K562 (cell line): ENCODE measurements around the gene PAX8. TPM values are rescaled to one million over a fixed set of nuclear protein-coding genes. Genes with fewer than 3 reads are reported as not detected.

Experiments used
- ATAC-seq: fragments of 200-7000 bp; cut with Tn5 transposase; 3 replicates; pipeline ENCODE4 v1.9.1; 2020; ENCODE audit warnings: moderate library complexity
- BruUV-seq: library from RNA; stranded (reverse); fragments of 400-500 nt; replicated peaks from 2 replicates; lab custom pipeline; 2021; lab: Mats Ljungman, UMichigan
- CTCF ChIA-PET: fragments of 300-600 bp; formaldehyde crosslinking; extraction: SDS; loops from one replicate; lab custom pipeline; 2021; ENCODE audit warnings: low intra/inter-chr PET ratio; lab: Yijun Ruan, JAX
- POLR2A ChIA-PET: fragments of 300-600, 350-650 bp; sonication (Branson Sonifier 250); formaldehyde crosslinking; extraction: SDS; loops from one replicate; lab custom pipeline; 2021; ENCODE audit warnings: antibody characterized with exemption, inconsistent platforms; lab: Yijun Ruan, JAX
- DNase-seq, 4 experiments: peaks; one replicate each; pipeline versions ENCODE4 v3.0.0 to v3.0.0-alpha.2; 2011 to 2018; ENCODE audit warnings: low spot score in 3 of 4, mixed read lengths in 3 of 4; ENCODE audit errors: extremely low read depth in 1 of 4
- FAIRE-seq: peaks from 2 replicates; lab custom pipeline; 2011; peaks lifted over from hg19 to GRCh38; lab: Jason Lieb, UNC
- H2AFZ ChIP-seq: 2 replicates; pipeline ENCODE4 v1.6.0; 2011; ENCODE audit warnings: low read depth, low read length, control low read depth, inconsistent platforms
- H3K27ac ChIP-seq: fragments of 200-600 bp; 3 replicates; pipeline ENCODE4 v1.8.0; 2011; ENCODE audit warnings: low read depth, mild to moderate bottlenecking, control low read depth, inconsistent platforms, low read length, moderate library complexity, mixed read lengths; ENCODE audit errors: extremely low read depth
- H3K27me3 ChIP-seq, 2 experiments: fragments of 300-600 bp in 1 of 2; 2 replicates in 1 of 2; 3 replicates in 1 of 2; pipeline versions ENCODE4 v1.6.0 to v1.8.0; 2011; ENCODE audit warnings: inconsistent platforms in 2 of 2, low read length in 2 of 2, mild to moderate bottlenecking in 1 of 2, mixed read lengths in 1 of 2, moderate library complexity in 1 of 2; ENCODE audit not compliant: control insufficient read depth in 2 of 2, insufficient read depth in 2 of 2
- H3K36me3 ChIP-seq: fragments of 300-600 bp; 3 replicates; pipeline ENCODE4 v1.8.0; 2011; ENCODE audit warnings: mild to moderate bottlenecking, low read length, inconsistent platforms; ENCODE audit not compliant: control insufficient read depth, insufficient read depth
- H3K4me1 ChIP-seq, 2 experiments: fragments of 200-600 bp in 1 of 2; replicated peaks in 1 of 2; 2 replicates in 1 of 2; 3 replicates in 1 of 2; pipeline versions ENCODE4 v1.5.1 to v1.8.0; 2011; ENCODE audit warnings: inconsistent platforms in 2 of 2, low read length in 2 of 2, mild to moderate bottlenecking in 1 of 2, mixed read lengths in 1 of 2, moderate library complexity in 1 of 2; ENCODE audit not compliant: control insufficient read depth in 2 of 2, insufficient read depth in 2 of 2
- H3K4me2 ChIP-seq: 2 replicates; pipeline ENCODE4 v1.6.1; 2011; ENCODE audit warnings: low read length, control low read depth, inconsistent platforms, mixed read lengths; ENCODE audit not compliant: insufficient read depth
- H3K4me3 ChIP-seq: fragments of 200-600 bp; sonication (generic), shearing (Covaris generic); 2 replicates; pipeline ENCODE4 v1.5.1; 2016; ENCODE audit warnings: control low read depth, inconsistent platforms
- H3K79me2 ChIP-seq: fragments of 200-600 bp; 3 replicates; pipeline ENCODE4 v1.8.0; 2011; ENCODE audit warnings: low read length, inconsistent platforms; ENCODE audit not compliant: control insufficient read depth, insufficient read depth
- H3K9ac ChIP-seq, 2 experiments: 2 replicates each; pipeline versions ENCODE4 v1.6.0 to v1.6.1; 2011; ENCODE audit warnings: low read depth in 2 of 2, low read length in 2 of 2, control low read depth in 1 of 2, inconsistent platforms in 1 of 2, mild to moderate bottlenecking in 1 of 2, mixed read lengths in 1 of 2; ENCODE audit not compliant: insufficient read depth in 1 of 2
- H3K9me1 ChIP-seq: one replicate; pipeline ENCODE4 v1.6.0; 2011; ENCODE audit warnings: inconsistent platforms, mild to moderate bottlenecking, low read length, moderate library complexity; ENCODE audit not compliant: control insufficient read depth, insufficient read depth
- H3K9me3 ChIP-seq: replicated peaks from 2 replicates; pipeline ENCODE4 v1.5.1; 2011; ENCODE audit warnings: low read depth, low read length, inconsistent platforms; ENCODE audit not compliant: control insufficient read depth, insufficient read depth
- H4K20me1 ChIP-seq: replicated peaks from 2 replicates; pipeline ENCODE4 v1.6.1; 2011; ENCODE audit warnings: low read length, inconsistent platforms, mixed read lengths; ENCODE audit not compliant: control insufficient read depth, insufficient read depth
- ARID2 ChIP-seq: fragments of 450-650 bp; IDR thresholded peaks from 2 replicates; pipeline ENCODE4 v1.6.1; 2017; ENCODE audit warnings: antibody characterized with exemption, mild to moderate bottlenecking
- BMI1 ChIP-seq: fragments of 150-350 bp; IDR thresholded peaks from 2 replicates; pipeline ENCODE4 v1.6.1; 2014; ENCODE audit warnings: low read length
- DEAF1 ChIP-seq: fragments of 450-650 bp; formaldehyde crosslinking; IDR thresholded peaks from 2 replicates; pipeline ENCODE4 v1.4.0; 2020; ENCODE audit warnings: mild to moderate bottlenecking, moderate library complexity
- DIDO1 ChIP-seq: fragments of 450-650 bp; IDR thresholded peaks from 2 replicates; pipeline ENCODE4 v1.6.1; 2016; ENCODE audit warnings: low read depth, missing biosample characterization, missing genetic modification characterization
- DNMT1 ChIP-seq: fragments of 450-650 bp; IDR thresholded peaks from 2 replicates; pipeline ENCODE4 v1.6.1; 2016; ENCODE audit warnings: antibody characterized with exemption, mild to moderate bottlenecking
- EHMT2 ChIP-seq: fragments of 450-650 bp; IDR thresholded peaks from 2 replicates; pipeline ENCODE4 v1.6.1; 2018; ENCODE audit warnings: antibody characterized with exemption
- HMBOX1 ChIP-seq: sonication (generic); IDR thresholded peaks from 2 replicates; pipeline ENCODE4 v1.6.1; 2016
- KDM4B ChIP-seq, 2 experiments: fragments of 450-650 bp in 1 of 2; sonication (generic) in 1 of 2; IDR thresholded peaks; 2 replicates each; pipeline ENCODE4 v1.6.1; 2016 to 2017; ENCODE audit warnings: borderline replicate concordance in 2 of 2, antibody characterized with exemption in 1 of 2, low read depth in 1 of 2, mild to moderate bottlenecking in 1 of 2
- MCM7 ChIP-seq, 2 experiments: fragments of 450-650 bp; IDR thresholded peaks; 2 replicates each; pipeline ENCODE4 v1.6.1; 2016 to 2018
- NUFIP1 ChIP-seq: fragments of 450-650 bp; IDR thresholded peaks from 2 replicates; pipeline ENCODE4 v1.6.1; 2018; ENCODE audit not compliant: partially characterized antibody
- POLR2G ChIP-seq: fragments of 200-400 bp; formaldehyde crosslinking; IDR thresholded peaks from 2 replicates; pipeline ENCODE4 v1.6.1; 2017; ENCODE audit warnings: low read depth, mild to moderate bottlenecking, antibody characterized with exemption, low read length, moderate library complexity
- POLR3A ChIP-seq: IDR thresholded peaks from 2 replicates; pipeline ENCODE4 v1.6.1; 2011; ENCODE audit warnings: borderline replicate concordance, mild to moderate bottlenecking, moderate library complexity; ENCODE audit not compliant: insufficient read length, insufficient read depth; ENCODE audit errors: extremely low read depth
- SPI1 ChIP-seq: IDR thresholded peaks from 2 replicates; pipeline ENCODE4 v1.6.1; 2011; ENCODE audit warnings: low read depth, low read length, control low read depth, borderline replicate concordance
- TARDBP ChIP-seq: fragments of 450-650 bp; IDR thresholded peaks from 2 replicates; pipeline ENCODE4 v1.6.1; 2016
- TEAD2 ChIP-seq: fragments of 450-650 bp; IDR thresholded peaks from 2 replicates; pipeline ENCODE4 v1.6.1; 2016; ENCODE audit warnings: missing genetic modification characterization, control low read depth, missing compliant biosample characterization
- ZNF311 ChIP-seq: fragments of 250-450 bp; sonication (Bioruptor Pico); IDR thresholded peaks from 2 replicates; pipeline ENCODE4 v1.4.0; 2020; ENCODE audit warnings: mild to moderate bottlenecking, moderate library complexity
- ZNF77 ChIP-seq: fragments of 250-450 bp; sonication (Bioruptor Pico); IDR thresholded peaks from 2 replicates; pipeline ENCODE4 v1.5.0; 2020
- WGBS: fragments of 100-300 bp; shearing (Covaris generic); methylation state at CpG from one replicate; pipeline ENCODE4 v1.1.6; 2016; ENCODE audit warnings: low coverage, mixed read lengths; ENCODE audit not compliant: insufficient coverage; ENCODE audit errors: missing lambda C conversion rate; 5-methylcytosine and 5-hydroxymethylcytosine counted together
- in situ Hi-C: fragments of 300-500 bp; cut with MboI; formaldehyde crosslinking; loops from 4 replicates; pipeline ENCODE4 v1.15.0; 2018; ENCODE audit warnings: inconsistent platforms, mixed read lengths
- intact Hi-C: fragments of 100-400 bp; cut with micrococcal nuclease; formaldehyde crosslinking; loops from 2 replicates; pipeline ENCODE4 v1.14.2; 2022
- polyA plus RNA-seq, 8 experiments: library from polyadenylated mRNA; depleted of rRNA in 4 of 8; stranded (reverse) in 5 of 8; unstranded in 3 of 8; fragments of >200 nt; fragmentation: Nextera tagmentation in 2 of 8; fragmentation: Illumina TruSeq in 1 of 8; extraction: Ambion mirVana in 2 of 8; extraction: Trizol in 1 of 8; gene quantifications; 2 replicates each; pipeline versions ENCODE4 v1.2.1 to v1.2.3, GENCODE V29; 2011 to 2014; ENCODE audit warnings: inconsistent platforms in 1 of 8, missing spikeins in 1 of 8
- total RNA-seq, 7 experiments: library from RNA; depleted of rRNA in 6 of 7; stranded (reverse); fragments of >200 nt in 6 of 7; fragmentation: Illumina TruSeq in 2 of 7; extraction: Trizol in 2 of 7; gene quantifications; 2 replicates each; pipeline versions ENCODE4 v1.2.1 to v1.2.3, GENCODE V29; 2011 to 2021; ENCODE audit warnings: low replicate concordance in 1 of 7

The PAX8 gene
- total and polyA plus RNA-seq, 9 of the 15 experiments (the other 6 are each of a cell fraction or from before 2014, with no cell fraction given), result 0.13 to 2.1 (median 0.51) TPM

- no peak for TF ChIP-seq EHMT2
- TF ChIP-seq, all 486 proteins: peak for 0
Measured at GRCh38 chr2:113230531-113230930, 48.2 kb downstream of the PAX8 start (continued).

- Histone ChIP-seq H2AFZ (no peak overlapping the region), H4K20me1 (no peaks in the 10 kb centered on the region), H3K27ac (no peak overlapping the region), H3K36me3 (no peaks in the 10 kb centered on the region), H3K9me3 (no peaks in the 10 kb centered on the region), H3K4me1 (peaks cover 19 to 20% of the 10 kb centered on the region in 2 experiments), H3K79me2 (peaks cover 1% of the 10 kb centered on the region; the same call in 1 of the 3 replicates), H3K9me1 (no peaks in the 10 kb centered on the region), H3K4me2 (no peak overlapping the region), H3K27me3 (no peaks in the 10 kb centered on the region), H3K9ac (no peak overlapping the region), H3K4me3 (no peak overlapping the region)
- POLR2A ChIA-PET, result interaction anchor here (0.7 to 1.2 kb wide), 3 partner anchors 24 to 37 kb away, joined by 3 to 6 read pairs (median 3); no protein-coding TSS in a partner anchor
- no TSS peak for BruUV-seq
- in situ Hi-C loops, result no loop called here
- no peak for FAIRE-seq
- ATAC-seq, result no peak
- 37% methylated on average over 3 of the region's 3 CpGs for WGBS
- CTCF ChIA-PET, result no interaction called here
- intact Hi-C loops, result loop anchor here (5.0 kb wide), 1 partner anchor 92 kb away; no protein-coding TSS in a partner anchor
- DNase-seq, result no peak
- TF ChIP-seq BMI1, result no peak
- no peak for TF ChIP-seq DNMT1
- no peak for TF ChIP-seq ARID2
- TF ChIP-seq HMBOX1, result no peak
- no peak for TF ChIP-seq POLR3A
- TF ChIP-seq TEAD2 (tag), result no peak
- no peak for TF ChIP-seq KDM4B (IDR thresholded peaks at IDR 0.05; ENCODE audit: borderline replicate concordance in 2 of 2, low read depth in 1 of 2)
- TF ChIP-seq NUFIP1, result no peak
- no peak for TF ChIP-seq DEAF1 (CRISPR knock-in tag)
- no peak for TF ChIP-seq POLR2G
- no peak for TF ChIP-seq SPI1
- TF ChIP-seq TARDBP, result no peak
- no peak for TF ChIP-seq MCM7 (IDR thresholded peaks at IDR 0.05)
- TF ChIP-seq ZNF311, result no peak
- no peak for TF ChIP-seq ZNF77 (CRISPR knock-in tag)
- TF ChIP-seq DIDO1, result no peak
Measured at GRCh38 chr2:113229795-113230194, 48.9 kb downstream of the PAX8 start.
